WTC11 (cell line): ENCODE data around the gene GNL2. TPM values are rescaled to one million over a fixed set of nuclear protein-coding genes. Genes with fewer than 3 reads are reported as not detected.
A peak's percentile ranks its signal among the peaks of the same experiment; 100 is the strongest.

Experiments used
- ATAC-seq: fragments of 200-7000 bp; cut with Tn5 transposase; 2 replicates; pipeline ENCODE4 v1.10.0; 2021; ENCODE audit warnings: mild to moderate bottlenecking, moderate library complexity
- CTCF ChIA-PET: fragments of 300-600 bp; sonication (Branson Sonifier 250); formaldehyde crosslinking; loops from one replicate; lab custom pipeline; 2021; ENCODE audit warnings: antibody characterized with exemption; lab: Charles Lee
- POLR2A ChIA-PET: fragments of 350-600 bp; sonication (Branson Sonifier 250); formaldehyde crosslinking; loops from one replicate; lab custom pipeline; 2021; ENCODE audit warnings: antibody characterized with exemption; lab: Charles Lee
- DNase-seq: peaks from one replicate; pipeline ENCODE4 v3.0.0; 2021; ENCODE audit warnings: low spot score
- H3K27ac Mint-ChIP-seq: 2 replicates; pipeline ENCODE4 v1.8.0; 2021; ENCODE audit warnings: mixed read lengths
- H3K27me3 Mint-ChIP-seq: 2 replicates; pipeline ENCODE4 v1.8.0; 2021; ENCODE audit warnings: low read depth, mild to moderate bottlenecking, moderate library complexity, mixed read lengths
- H3K36me3 Mint-ChIP-seq: 2 replicates; pipeline ENCODE4 v1.8.0; 2021; ENCODE audit warnings: mixed read lengths
- H3K4me1 Mint-ChIP-seq: 2 replicates; pipeline ENCODE4 v1.8.0; 2022; ENCODE audit warnings: mixed read lengths
- H3K4me3 Mint-ChIP-seq: 2 replicates; pipeline ENCODE4 v1.8.0; 2021; ENCODE audit warnings: mild to moderate bottlenecking, moderate library complexity, mixed read lengths
- H3K9me3 Mint-ChIP-seq: 2 replicates; pipeline ENCODE4 v1.8.0; 2021; ENCODE audit warnings: mixed read lengths
- CREM ChIP-seq: sonication (generic); formaldehyde crosslinking; IDR thresholded peaks from 2 replicates; pipeline ENCODE4 v1.8.1; 2022; ENCODE audit warnings: mild to moderate bottlenecking, missing genetic modification reagents, moderate library complexity
- EMX1 ChIP-seq: fragments of 250-450 bp; sonication (Bioruptor Pico); IDR thresholded peaks from 2 replicates; pipeline ENCODE4 v1.8.0; 2021; ENCODE audit warnings: mild to moderate bottlenecking
- FOXJ3 ChIP-seq: sonication (generic); formaldehyde crosslinking; IDR thresholded peaks from 2 replicates; pipeline ENCODE4 v1.9.0; 2021; ENCODE audit warnings: missing genetic modification reagents, mild to moderate bottlenecking, borderline replicate concordance
- FOXK1 ChIP-seq: sonication (generic); formaldehyde crosslinking; IDR thresholded peaks from 2 replicates; pipeline ENCODE4 v1.8.0; 2022; ENCODE audit warnings: mild to moderate bottlenecking, moderate library complexity, missing genetic modification reagents
- FOXP1 ChIP-seq: sonication (generic); formaldehyde crosslinking; IDR thresholded peaks from 2 replicates; pipeline ENCODE4 v1.8.0; 2022; ENCODE audit warnings: missing genetic modification reagents, mild to moderate bottlenecking, moderate library complexity, borderline replicate concordance
- GABPB1 ChIP-seq: sonication (generic); formaldehyde crosslinking; IDR thresholded peaks from 2 replicates; pipeline ENCODE4 v1.8.1; 2023; ENCODE audit warnings: mild to moderate bottlenecking, missing genetic modification reagents
- KAT7 ChIP-seq: sonication (generic); formaldehyde crosslinking; IDR thresholded peaks from 2 replicates; pipeline ENCODE4 v1.8.1; 2023; ENCODE audit warnings: missing genetic modification reagents, mild to moderate bottlenecking, borderline replicate concordance
- MXD4 ChIP-seq: fragments of 250-450 bp; sonication (Bioruptor Pico); IDR thresholded peaks from 2 replicates; pipeline ENCODE4 v1.8.0; 2021; ENCODE audit warnings: mild to moderate bottlenecking, moderate library complexity, borderline replicate concordance
- MYBL2 ChIP-seq: sonication (generic); formaldehyde crosslinking; IDR thresholded peaks from 2 replicates; pipeline ENCODE4 v1.8.1; 2023; ENCODE audit warnings: mild to moderate bottlenecking, moderate library complexity, missing genetic modification reagents
- NR2C2 ChIP-seq: sonication (generic); formaldehyde crosslinking; IDR thresholded peaks from 2 replicates; pipeline ENCODE4 v1.8.0; 2022; ENCODE audit warnings: mild to moderate bottlenecking, missing genetic modification reagents
- SP1 ChIP-seq: sonication (generic); formaldehyde crosslinking; conservative IDR thresholded peaks from 2 replicates; pipeline ENCODE4 v1.8.1; 2022; ENCODE audit warnings: missing genetic modification reagents
- TEAD1 ChIP-seq: sonication (generic); formaldehyde crosslinking; IDR thresholded peaks from 2 replicates; pipeline ENCODE4 v1.8.0; 2022; ENCODE audit warnings: mild to moderate bottlenecking, missing genetic modification reagents
- ZNF671 ChIP-seq: fragments of 250-450 bp; sonication (Bioruptor Pico); IDR thresholded peaks from 2 replicates; pipeline ENCODE4 v1.8.0; 2021; ENCODE audit warnings: mild to moderate bottlenecking
- total RNA-seq: library from RNA; stranded (reverse); gene quantifications from 3 replicates; pipeline ENCODE4 v1.2.3, GENCODE V29; 2021
- TF ChIP-seq, protein P1 (sequence below): sonication (generic); formaldehyde crosslinking; IDR thresholded peaks from 2 replicates; pipeline ENCODE4 v1.8.1; 2023; ENCODE audit warnings: mild to moderate bottlenecking, missing genetic modification reagents, moderate library complexity
- TF ChIP-seq, protein P2 (sequence below): fragments of 250-450 bp; sonication (Bioruptor Pico); IDR thresholded peaks from 2 replicates; pipeline ENCODE4 v1.9.0; 2021; ENCODE audit warnings: mild to moderate bottlenecking
- TF ChIP-seq, protein P3 (sequence below): sonication (generic); formaldehyde crosslinking; IDR thresholded peaks from 2 replicates; pipeline ENCODE4 v1.8.0; 2022; ENCODE audit warnings: mild to moderate bottlenecking, missing genetic modification reagents
- TF ChIP-seq, protein P4 (sequence below): sonication (generic); formaldehyde crosslinking; IDR thresholded peaks from 2 replicates; pipeline ENCODE4 v1.8.0; 2022; ENCODE audit warnings: mild to moderate bottlenecking, missing genetic modification reagents
- TF ChIP-seq, protein P5 (sequence below): sonication (generic); formaldehyde crosslinking; IDR thresholded peaks from 2 replicates; pipeline ENCODE4 v1.8.1; 2022; ENCODE audit warnings: mild to moderate bottlenecking, moderate library complexity, missing genetic modification reagents
- TF ChIP-seq, protein P6 (sequence below): sonication (generic); formaldehyde crosslinking; IDR thresholded peaks from 2 replicates; pipeline ENCODE4 v1.8.0; 2023; ENCODE audit warnings: missing genetic modification reagents, mild to moderate bottlenecking, borderline replicate concordance
- TF ChIP-seq, protein P7 (sequence below): sonication (generic); formaldehyde crosslinking; IDR thresholded peaks from 2 replicates; pipeline ENCODE4 v1.8.1; 2022; ENCODE audit warnings: low read depth, mild to moderate bottlenecking, moderate library complexity, missing genetic modification reagents, borderline replicate concordance
- TF ChIP-seq, protein P8 (sequence below): sonication (generic); formaldehyde crosslinking; IDR thresholded peaks from 2 replicates; pipeline ENCODE4 v1.8.1; 2023; ENCODE audit warnings: mild to moderate bottlenecking, missing genetic modification reagents
- TF ChIP-seq, protein P9 (sequence below): sonication (generic); formaldehyde crosslinking; IDR thresholded peaks from 2 replicates; pipeline ENCODE4 v1.8.1; 2023; ENCODE audit warnings: mild to moderate bottlenecking, moderate library complexity, missing genetic modification reagents

GNL2 gene
- total RNA-seq, 1 experiment from 2014 or later: 92.8 TPM

DNA sequence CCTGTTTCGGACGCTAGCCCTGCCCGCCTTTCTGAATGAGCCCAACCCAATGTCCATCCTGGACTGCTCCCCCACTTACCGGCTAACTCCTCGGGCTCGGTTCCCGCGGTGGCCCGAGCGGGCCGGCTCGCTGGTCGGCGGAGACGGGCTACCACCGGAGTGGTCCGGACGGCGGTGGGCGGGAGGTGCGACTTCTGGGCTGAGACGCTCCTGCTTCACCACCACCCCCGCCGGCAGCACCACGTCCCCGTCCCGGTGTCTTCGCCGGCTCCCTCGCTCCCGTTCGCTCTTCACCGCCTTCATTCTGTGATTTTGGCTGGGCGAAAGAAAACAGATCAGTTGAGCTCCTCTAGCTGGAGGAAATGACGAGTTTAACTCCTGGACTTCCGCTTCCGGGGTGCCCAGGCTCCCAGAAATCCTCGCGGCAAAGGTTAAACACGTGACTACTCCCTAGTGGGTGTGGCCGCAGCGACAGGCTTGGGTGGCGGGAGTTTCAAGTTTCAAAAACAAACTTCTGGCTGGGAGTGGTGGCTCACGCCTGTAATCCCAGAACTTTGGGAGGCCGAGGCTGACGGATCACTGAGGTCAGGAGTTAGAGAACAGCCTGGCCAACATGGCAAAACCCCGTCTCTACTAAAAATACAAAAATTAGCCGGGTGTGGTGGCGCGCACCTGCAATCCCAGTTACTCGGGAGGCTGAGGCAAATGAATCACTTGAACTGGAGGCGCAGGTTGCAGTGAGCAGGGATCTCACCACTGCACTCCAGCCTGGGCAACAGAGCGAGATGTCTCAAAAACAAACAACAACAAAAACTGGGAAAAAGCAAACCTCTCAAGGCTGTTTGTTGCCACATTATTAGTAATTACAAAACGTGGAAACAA is 41.6 kb downstream of the GNL2 start, which contains the start of gene SNIP1:
Gene SNIP1 (minus strand): TSS at position 367 of the 882 bp plus-strand sequence. CDS start 64 bp downstream, at position 303.
- peaks cover 23% of the 10 kb centered on the region for H3K36me3 Mint-ChIP-seq
- no peaks in the 10 kb centered on the region; the same call in 1 of the 2 replicates for H3K27me3 Mint-ChIP-seq
- ChIA-PET POLR2A (interaction anchor here (0.7 to 1.1 kb wide), 2 partner anchors 40 kb away, joined by 3 to 5 read pairs; partner anchors contain the start of gene MEAF6), CTCF (interaction anchor here (1.0 to 1.4 kb wide), 3 partner anchors 39 to 67 kb away, joined by 4 to 10 read pairs (median 5); partner anchors contain the start of gene MEAF6)
- H3K4me3 Mint-ChIP-seq: peak within 1 kb of the TSS; percentile 98
- peak; percentile 86 for DNase-seq
- ATAC-seq: peak; percentile 49
- peaks cover 9% of the 10 kb centered on the region; the same call in 1 of the 2 replicates for H3K9me3 Mint-ChIP-seq
- H3K27ac Mint-ChIP-seq: peak within 1 kb of the TSS; percentile 98
- peaks cover 27% of the 10 kb centered on the region for H3K4me1 Mint-ChIP-seq
- TF ChIP-seq FOXP1 (CRISPR knock-in tag) (peak; percentile 71; the same call in 1 of the 2 replicates), MXD4 (no peak), CREM (CRISPR knock-in tag) (peak; percentile 90), EMX1 (CRISPR knock-in tag) (no peak), ZNF671 (CRISPR knock-in tag) (no peak), NR2C2 (CRISPR knock-in tag) (peak; percentile 89), KAT7 (0 out of 2 replicates have a peak, but pooled peaks have one; percentile 37), FOXJ3 (CRISPR knock-in tag) (no peak), MYBL2 (CRISPR knock-in tag) (peak; percentile 80), SP1 (CRISPR knock-in tag) (peak; percentile 87), FOXK1 (CRISPR knock-in tag) (peak; percentile 80), TEAD1 (peak; percentile 86), GABPB1 (CRISPR knock-in tag) (peak; percentile 90)
- TF ChIP-seq, protein P1, sequence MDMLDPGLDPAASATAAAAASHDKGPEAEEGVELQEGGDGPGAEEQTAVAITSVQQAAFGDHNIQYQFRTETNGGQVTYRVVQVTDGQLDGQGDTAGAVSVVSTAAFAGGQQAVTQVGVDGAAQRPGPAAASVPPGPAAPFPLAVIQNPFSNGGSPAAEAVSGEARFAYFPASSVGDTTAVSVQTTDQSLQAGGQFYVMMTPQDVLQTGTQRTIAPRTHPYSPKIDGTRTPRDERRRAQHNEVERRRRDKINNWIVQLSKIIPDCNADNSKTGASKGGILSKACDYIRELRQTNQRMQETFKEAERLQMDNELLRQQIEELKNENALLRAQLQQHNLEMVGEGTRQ (CRISPR knock-in tag): peak; percentile 94
- TF ChIP-seq, protein P2, sequence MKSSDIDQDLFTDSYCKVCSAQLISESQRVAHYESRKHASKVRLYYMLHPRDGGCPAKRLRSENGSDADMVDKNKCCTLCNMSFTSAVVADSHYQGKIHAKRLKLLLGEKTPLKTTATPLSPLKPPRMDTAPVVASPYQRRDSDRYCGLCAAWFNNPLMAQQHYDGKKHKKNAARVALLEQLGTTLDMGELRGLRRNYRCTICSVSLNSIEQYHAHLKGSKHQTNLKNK (CRISPR knock-in tag): no peak
- TF ChIP-seq, protein P3, sequence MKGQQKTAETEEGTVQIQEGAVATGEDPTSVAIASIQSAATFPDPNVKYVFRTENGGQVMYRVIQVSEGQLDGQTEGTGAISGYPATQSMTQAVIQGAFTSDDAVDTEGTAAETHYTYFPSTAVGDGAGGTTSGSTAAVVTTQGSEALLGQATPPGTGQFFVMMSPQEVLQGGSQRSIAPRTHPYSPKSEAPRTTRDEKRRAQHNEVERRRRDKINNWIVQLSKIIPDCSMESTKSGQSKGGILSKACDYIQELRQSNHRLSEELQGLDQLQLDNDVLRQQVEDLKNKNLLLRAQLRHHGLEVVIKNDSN (CRISPR knock-in tag): peak; percentile 94
- TF ChIP-seq, protein P4, sequence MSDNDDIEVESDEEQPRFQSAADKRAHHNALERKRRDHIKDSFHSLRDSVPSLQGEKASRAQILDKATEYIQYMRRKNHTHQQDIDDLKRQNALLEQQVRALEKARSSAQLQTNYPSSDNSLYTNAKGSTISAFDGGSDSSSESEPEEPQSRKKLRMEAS (CRISPR knock-in tag): peak; percentile 79
- TF ChIP-seq, protein P5, sequence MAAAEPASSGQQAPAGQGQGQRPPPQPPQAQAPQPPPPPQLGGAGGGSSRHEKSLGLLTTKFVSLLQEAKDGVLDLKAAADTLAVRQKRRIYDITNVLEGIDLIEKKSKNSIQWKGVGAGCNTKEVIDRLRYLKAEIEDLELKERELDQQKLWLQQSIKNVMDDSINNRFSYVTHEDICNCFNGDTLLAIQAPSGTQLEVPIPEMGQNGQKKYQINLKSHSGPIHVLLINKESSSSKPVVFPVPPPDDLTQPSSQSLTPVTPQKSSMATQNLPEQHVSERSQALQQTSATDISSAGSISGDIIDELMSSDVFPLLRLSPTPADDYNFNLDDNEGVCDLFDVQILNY: peak; percentile 53; the same call in 1 of the 2 replicates
- TF ChIP-seq, protein P6, sequence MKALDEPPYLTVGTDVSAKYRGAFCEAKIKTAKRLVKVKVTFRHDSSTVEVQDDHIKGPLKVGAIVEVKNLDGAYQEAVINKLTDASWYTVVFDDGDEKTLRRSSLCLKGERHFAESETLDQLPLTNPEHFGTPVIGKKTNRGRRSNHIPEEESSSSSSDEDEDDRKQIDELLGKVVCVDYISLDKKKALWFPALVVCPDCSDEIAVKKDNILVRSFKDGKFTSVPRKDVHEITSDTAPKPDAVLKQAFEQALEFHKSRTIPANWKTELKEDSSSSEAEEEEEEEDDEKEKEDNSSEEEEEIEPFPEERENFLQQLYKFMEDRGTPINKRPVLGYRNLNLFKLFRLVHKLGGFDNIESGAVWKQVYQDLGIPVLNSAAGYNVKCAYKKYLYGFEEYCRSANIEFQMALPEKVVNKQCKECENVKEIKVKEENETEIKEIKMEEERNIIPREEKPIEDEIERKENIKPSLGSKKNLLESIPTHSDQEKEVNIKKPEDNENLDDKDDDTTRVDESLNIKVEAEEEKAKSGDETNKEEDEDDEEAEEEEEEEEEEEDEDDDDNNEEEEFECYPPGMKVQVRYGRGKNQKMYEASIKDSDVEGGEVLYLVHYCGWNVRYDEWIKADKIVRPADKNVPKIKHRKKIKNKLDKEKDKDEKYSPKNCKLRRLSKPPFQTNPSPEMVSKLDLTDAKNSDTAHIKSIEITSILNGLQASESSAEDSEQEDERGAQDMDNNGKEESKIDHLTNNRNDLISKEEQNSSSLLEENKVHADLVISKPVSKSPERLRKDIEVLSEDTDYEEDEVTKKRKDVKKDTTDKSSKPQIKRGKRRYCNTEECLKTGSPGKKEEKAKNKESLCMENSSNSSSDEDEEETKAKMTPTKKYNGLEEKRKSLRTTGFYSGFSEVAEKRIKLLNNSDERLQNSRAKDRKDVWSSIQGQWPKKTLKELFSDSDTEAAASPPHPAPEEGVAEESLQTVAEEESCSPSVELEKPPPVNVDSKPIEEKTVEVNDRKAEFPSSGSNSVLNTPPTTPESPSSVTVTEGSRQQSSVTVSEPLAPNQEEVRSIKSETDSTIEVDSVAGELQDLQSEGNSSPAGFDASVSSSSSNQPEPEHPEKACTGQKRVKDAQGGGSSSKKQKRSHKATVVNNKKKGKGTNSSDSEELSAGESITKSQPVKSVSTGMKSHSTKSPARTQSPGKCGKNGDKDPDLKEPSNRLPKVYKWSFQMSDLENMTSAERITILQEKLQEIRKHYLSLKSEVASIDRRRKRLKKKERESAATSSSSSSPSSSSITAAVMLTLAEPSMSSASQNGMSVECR (CRISPR knock-in tag): peak; percentile 89; the same call in 1 of the 2 replicates
- TF ChIP-seq, protein P7, sequence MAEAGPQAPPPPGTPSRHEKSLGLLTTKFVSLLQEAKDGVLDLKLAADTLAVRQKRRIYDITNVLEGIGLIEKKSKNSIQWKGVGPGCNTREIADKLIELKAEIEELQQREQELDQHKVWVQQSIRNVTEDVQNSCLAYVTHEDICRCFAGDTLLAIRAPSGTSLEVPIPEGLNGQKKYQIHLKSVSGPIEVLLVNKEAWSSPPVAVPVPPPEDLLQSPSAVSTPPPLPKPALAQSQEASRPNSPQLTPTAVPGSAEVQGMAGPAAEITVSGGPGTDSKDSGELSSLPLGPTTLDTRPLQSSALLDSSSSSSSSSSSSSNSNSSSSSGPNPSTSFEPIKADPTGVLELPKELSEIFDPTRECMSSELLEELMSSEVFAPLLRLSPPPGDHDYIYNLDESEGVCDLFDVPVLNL: peak; percentile 93
- TF ChIP-seq, protein P8, sequence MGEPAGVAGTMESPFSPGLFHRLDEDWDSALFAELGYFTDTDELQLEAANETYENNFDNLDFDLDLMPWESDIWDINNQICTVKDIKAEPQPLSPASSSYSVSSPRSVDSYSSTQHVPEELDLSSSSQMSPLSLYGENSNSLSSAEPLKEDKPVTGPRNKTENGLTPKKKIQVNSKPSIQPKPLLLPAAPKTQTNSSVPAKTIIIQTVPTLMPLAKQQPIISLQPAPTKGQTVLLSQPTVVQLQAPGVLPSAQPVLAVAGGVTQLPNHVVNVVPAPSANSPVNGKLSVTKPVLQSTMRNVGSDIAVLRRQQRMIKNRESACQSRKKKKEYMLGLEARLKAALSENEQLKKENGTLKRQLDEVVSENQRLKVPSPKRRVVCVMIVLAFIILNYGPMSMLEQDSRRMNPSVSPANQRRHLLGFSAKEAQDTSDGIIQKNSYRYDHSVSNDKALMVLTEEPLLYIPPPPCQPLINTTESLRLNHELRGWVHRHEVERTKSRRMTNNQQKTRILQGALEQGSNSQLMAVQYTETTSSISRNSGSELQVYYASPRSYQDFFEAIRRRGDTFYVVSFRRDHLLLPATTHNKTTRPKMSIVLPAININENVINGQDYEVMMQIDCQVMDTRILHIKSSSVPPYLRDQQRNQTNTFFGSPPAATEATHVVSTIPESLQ: no peak
- TF ChIP-seq, protein P9, sequence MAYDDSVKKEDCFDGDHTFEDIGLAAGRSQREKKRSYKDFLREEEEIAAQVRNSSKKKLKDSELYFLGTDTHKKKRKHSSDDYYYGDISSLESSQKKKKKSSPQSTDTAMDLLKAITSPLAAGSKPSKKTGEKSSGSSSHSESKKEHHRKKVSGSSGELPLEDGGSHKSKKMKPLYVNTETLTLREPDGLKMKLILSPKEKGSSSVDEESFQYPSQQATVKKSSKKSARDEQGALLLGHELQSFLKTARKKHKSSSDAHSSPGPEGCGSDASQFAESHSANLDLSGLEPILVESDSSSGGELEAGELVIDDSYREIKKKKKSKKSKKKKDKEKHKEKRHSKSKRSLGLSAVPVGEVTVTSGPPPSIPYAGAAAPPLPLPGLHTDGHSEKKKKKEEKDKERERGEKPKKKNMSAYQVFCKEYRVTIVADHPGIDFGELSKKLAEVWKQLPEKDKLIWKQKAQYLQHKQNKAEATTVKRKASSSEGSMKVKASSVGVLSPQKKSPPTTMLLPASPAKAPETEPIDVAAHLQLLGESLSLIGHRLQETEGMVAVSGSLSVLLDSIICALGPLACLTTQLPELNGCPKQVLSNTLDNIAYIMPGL: no peak
- TF ChIP-seq, all 79 proteins: peak for 15
